ACC112 (cell line): Measurements from ENCODE around the gene LENG1.

Experiments
- H2AFZ ChIP-seq: fragments of 200-600 bp; sonication (generic); one replicate; pipeline ENCODE4 v1.6.0; 2017; ENCODE audit warnings: antibody characterized with exemption, low read length; ENCODE audit not compliant: unreplicated experiment
- H3K27ac ChIP-seq: fragments of 200-600 bp; sonication (generic); 2 replicates; pipeline ENCODE4 v1.5.1; 2014; ENCODE audit warnings: low read depth, mild to moderate bottlenecking, antibody characterized with exemption, low read length, moderate library complexity
- H3K27me3 ChIP-seq: fragments of 200-600 bp; sonication (generic); 2 replicates; pipeline ENCODE4 v1.6.1; 2014; ENCODE audit warnings: mild to moderate bottlenecking, antibody characterized with exemption, low read length, moderate library complexity, mixed read lengths; ENCODE audit not compliant: insufficient read depth
- H3K36me3 ChIP-seq: fragments of 200-600 bp; sonication (generic); 2 replicates; pipeline ENCODE4 v1.6.1; 2016; ENCODE audit warnings: mild to moderate bottlenecking, antibody characterized with exemption, low read length, moderate library complexity, mixed read lengths; ENCODE audit not compliant: insufficient read depth
- H3K4me1 ChIP-seq: fragments of 200-600 bp; sonication (generic); one replicate; pipeline ENCODE4 v1.6.1; 2016; ENCODE audit warnings: low read length, mixed read lengths; ENCODE audit not compliant: insufficient read depth, unreplicated experiment, control insufficient read depth
- H3K4me3 ChIP-seq: fragments of 200-600 bp; sonication (generic); 2 replicates; pipeline ENCODE4 v1.5.1; 2014; ENCODE audit warnings: mild to moderate bottlenecking, low read depth, low read length
- H3K79me2 ChIP-seq: fragments of 200-600 bp; sonication (generic); one replicate; pipeline ENCODE4 v1.6.0; 2016; ENCODE audit warnings: low read length; ENCODE audit not compliant: control insufficient read depth, unreplicated experiment, insufficient read depth

Gene LENG1

GRCh38 chr19:54162241-54162805, 2.8 kb upstream of the LENG1 start:
- peak overlapping the region; percentile 58; the same call in 1 of the 2 replicates for H3K4me3 ChIP-seq
- H3K4me1 ChIP-seq, result peaks cover 11% of the 10 kb centered on the region
- H3K36me3 ChIP-seq, result no peaks in the 10 kb centered on the region
- peaks cover 7% of the 10 kb centered on the region; the same call in 1 of the 2 replicates for H3K27me3 ChIP-seq
- H2AFZ ChIP-seq, result no peak overlapping the region
- no peak overlapping the region for H3K27ac ChIP-seq
- H3K79me2 ChIP-seq, result peaks cover 3% of the 10 kb centered on the region

- peaks cover 7% of the 10 kb centered on the region; the same call in 1 of the 2 replicates for H3K27me3 ChIP-seq
- H3K79me2 ChIP-seq, result peaks cover 3% of the 10 kb centered on the region
- no peaks in the 10 kb centered on the region for H3K36me3 ChIP-seq
- peak overlapping the region; percentile 78; the same call in 1 of the 2 replicates for H3K27ac ChIP-seq
- H3K4me3 ChIP-seq, result peak overlapping the region; percentile 86
- H3K4me1 ChIP-seq, result peaks cover 11% of the 10 kb centered on the region
- no peak overlapping the region for H2AFZ ChIP-seq
These were observed 1.3 kb upstream of the LENG1 start for GRCh38 chr19:54160854-54161253.

GRCh38 chr19:54160182-54160811, 776 bp upstream of the LENG1 start:
- Histone ChIP-seq H3K36me3 (no peaks in the 10 kb centered on the region), H3K4me1 (peaks cover 11% of the 10 kb centered on the region), H2AFZ (peak overlapping the region; percentile 74), H3K27me3 (peaks cover 7% of the 10 kb centered on the region; the same call in 1 of the 2 replicates), H3K79me2 (peaks cover 3% of the 10 kb centered on the region), H3K4me3 (peak overlapping the region; percentile 86), H3K27ac (peak overlapping the region; percentile 78)

- peak overlapping the region; percentile 51 for H2AFZ ChIP-seq
- H3K79me2 ChIP-seq, result peaks cover 3% of the 10 kb centered on the region
- peak overlapping the region; percentile 87 for H3K27ac ChIP-seq
These were observed 639 bp downstream of the LENG1 start for GRCh38 chr19:54158812-54159351.

DNA sequence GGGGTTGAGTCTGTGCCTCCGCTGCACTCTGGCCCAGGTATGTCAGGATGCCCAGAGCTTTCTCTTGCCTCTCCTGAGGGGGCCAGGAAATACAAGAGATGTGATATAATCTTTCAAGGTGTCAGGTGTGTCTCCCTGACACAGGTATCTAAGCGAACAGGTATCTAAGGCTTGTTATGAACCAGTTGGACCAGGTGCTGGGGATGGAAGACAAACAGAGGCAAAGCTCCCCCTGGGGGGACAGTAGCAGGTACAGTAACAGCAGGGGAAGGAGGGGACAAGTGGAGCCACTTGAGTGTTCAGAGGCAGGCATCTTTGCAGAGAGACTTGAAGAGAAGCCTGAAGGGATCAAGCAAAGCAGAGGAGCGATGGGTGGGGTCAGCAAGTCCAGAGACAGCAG, 2.6 kb downstream of the LENG1 start:
- peaks cover 11% of the 10 kb centered on the region for H3K4me1 ChIP-seq
- no peak overlapping the region for H3K4me3 ChIP-seq
- H3K27ac ChIP-seq, result no peak overlapping the region
- peaks cover 3% of the 10 kb centered on the region for H3K79me2 ChIP-seq
- H3K27me3 ChIP-seq, result no peaks in the 10 kb centered on the region
- no peak overlapping the region for H2AFZ ChIP-seq
- H3K36me3 ChIP-seq, result no peaks in the 10 kb centered on the region; the same call in 1 of the 2 replicates

More at GRCh38 chr19:54158812-54159351, 639 bp downstream of the LENG1 start:
- Histone ChIP-seq H3K4me3 (peak overlapping the region; percentile 97), H3K27me3 (no peaks in the 10 kb centered on the region), H3K36me3 (no peaks in the 10 kb centered on the region; the same call in 1 of the 2 replicates), H3K4me1 (peaks cover 11% of the 10 kb centered on the region)

DNA sequence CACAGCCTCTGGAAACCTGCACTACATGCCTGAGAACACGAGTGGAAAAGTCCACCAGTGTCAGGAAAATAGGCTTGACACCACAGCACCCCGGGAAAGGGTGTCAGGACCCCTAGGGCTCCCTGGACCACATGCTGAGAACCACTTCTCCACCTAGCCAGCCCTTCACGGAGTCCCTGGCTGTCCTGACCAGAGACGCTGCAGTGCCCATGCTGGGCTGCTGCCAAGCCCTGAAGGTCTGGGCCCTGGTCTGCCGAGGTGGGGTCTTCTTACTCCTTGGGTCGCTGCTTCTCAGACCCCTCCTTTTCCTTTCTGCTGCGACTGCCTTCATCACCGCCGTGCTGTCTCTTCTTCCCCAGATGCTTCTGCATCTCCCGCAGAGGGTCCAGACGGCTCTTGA, 3.0 kb downstream of the LENG1 start:
- H3K79me2 ChIP-seq, result peaks cover 3% of the 10 kb centered on the region
- H3K27me3 ChIP-seq, result no peaks in the 10 kb centered on the region
- peaks cover 11% of the 10 kb centered on the region for H3K4me1 ChIP-seq
- H3K36me3 ChIP-seq, result no peaks in the 10 kb centered on the region; the same call in 1 of the 2 replicates
- no peak overlapping the region for H2AFZ ChIP-seq
- H3K4me3 ChIP-seq, result no peak overlapping the region
- H3K27ac ChIP-seq, result no peak overlapping the region

DNA sequence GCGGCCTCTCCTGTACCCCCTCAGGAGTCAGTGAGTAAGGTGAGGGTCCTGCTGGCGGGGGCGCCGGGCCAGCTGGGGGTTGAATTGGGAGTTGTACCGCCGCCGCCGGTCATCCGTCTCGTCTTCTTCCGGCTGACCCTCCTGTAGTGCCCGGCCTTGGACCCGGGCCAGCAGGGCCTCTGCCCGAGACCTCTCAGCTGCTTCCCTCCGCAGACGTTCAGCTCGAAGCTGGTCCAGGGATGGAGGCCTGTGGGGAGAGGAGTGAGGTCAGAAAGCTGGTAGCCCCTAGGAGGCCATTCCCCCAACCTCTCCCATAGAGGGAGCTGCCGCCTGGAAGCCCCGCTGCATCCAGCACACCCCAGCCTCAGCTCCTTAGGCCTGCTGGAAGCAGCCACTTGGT, 3.8 kb downstream of the LENG1 start:
- peaks cover 3% of the 10 kb centered on the region for H3K79me2 ChIP-seq
- no peaks in the 10 kb centered on the region for H3K27me3 ChIP-seq
- no peaks in the 10 kb centered on the region; the same call in 1 of the 2 replicates for H3K36me3 ChIP-seq
- no peak overlapping the region for H2AFZ ChIP-seq
- peaks cover 7% of the 10 kb centered on the region for H3K4me1 ChIP-seq
- no peak overlapping the region for H3K27ac ChIP-seq
- no peak overlapping the region for H3K4me3 ChIP-seq

DNA sequence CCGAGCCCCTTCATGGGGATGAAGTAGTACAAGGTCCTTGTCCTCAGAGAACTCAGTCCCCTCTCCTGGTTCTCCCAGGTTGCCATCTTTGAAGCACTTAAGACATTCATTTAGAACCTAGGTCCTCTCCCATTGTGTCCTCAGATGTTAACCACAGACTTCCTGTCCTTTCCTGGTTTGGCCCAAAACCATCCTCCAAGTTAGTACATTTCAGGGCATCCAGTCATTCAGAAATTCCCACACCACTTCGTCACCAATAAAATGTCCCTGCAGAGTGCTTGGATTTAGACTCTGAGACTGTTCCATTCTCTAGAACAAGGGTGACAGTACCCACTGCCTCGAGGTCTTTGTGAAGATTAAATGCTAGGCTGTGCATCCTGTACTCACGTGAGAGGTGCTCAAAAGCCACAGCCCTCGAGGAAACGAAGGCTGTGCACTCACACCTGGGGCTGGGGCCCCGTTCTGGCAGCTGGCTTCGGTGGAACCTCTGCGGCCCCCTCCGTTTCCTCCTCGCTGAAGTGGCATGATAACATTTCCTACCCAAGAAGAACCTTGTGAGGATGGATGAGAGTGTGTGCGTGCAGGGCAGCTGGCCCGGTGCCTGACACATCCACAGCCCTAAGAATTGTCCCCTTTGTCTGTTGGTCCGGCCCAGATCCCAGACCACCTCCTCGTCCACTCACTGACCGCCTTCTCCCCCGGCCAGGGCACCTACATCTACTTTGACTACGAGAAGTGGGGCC, 4.7 kb downstream of the LENG1 start:
- Histone ChIP-seq H2AFZ (no peak overlapping the region), H3K4me3 (no peak overlapping the region), H3K36me3 (no peaks in the 10 kb centered on the region; the same call in 1 of the 2 replicates), H3K4me1 (peaks cover 5% of the 10 kb centered on the region), H3K79me2 (peaks cover 3% of the 10 kb centered on the region), H3K27ac (peak overlapping the region; percentile 29; the same call in 1 of the 2 replicates), H3K27me3 (no peaks in the 10 kb centered on the region)

GRCh38 chr19:54153731-54154326, 5.7 kb downstream of the LENG1 start:
- H2AFZ ChIP-seq, result no peak overlapping the region
- peak overlapping the region; percentile 47; the same call in 1 of the 2 replicates for H3K27ac ChIP-seq
- H3K36me3 ChIP-seq, result no peaks in the 10 kb centered on the region; the same call in 1 of the 2 replicates
- peaks cover 3% of the 10 kb centered on the region for H3K79me2 ChIP-seq
- no peaks in the 10 kb centered on the region for H3K27me3 ChIP-seq
- no peak overlapping the region for H3K4me3 ChIP-seq
- H3K4me1 ChIP-seq, result peaks cover 5% of the 10 kb centered on the region

DNA sequence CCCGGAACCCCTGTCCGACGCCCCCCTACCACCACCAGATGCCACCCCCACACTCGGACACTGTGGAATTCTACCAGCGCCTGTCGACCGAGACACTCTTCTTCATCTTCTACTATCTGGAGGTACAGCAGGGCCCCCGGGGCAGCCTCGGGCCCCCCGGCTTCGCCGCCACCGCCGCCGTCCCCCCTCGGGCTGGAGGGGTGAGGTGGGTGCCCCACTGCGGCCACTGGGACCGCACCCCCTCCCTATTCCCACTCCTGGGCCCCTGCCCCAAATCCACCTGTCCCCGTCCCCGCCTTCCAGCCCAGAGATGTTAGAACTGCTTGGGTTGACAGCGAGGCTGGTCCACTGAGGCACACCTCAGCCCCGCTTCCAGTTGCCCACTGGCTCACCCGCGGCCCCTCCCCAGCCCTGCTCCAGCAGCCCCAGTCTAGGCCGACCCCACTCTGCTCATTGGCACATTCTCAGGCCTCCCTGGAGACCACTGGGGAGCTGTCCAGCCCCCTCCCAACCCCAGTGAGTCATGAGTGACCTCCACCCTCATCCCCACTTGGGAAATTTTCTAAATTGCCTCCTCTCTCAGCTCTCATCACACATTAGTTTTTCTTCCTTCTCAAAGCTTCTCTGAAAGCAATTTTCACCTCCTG, 6.5 kb downstream of the LENG1 start:
- no peak overlapping the region for H3K4me3 ChIP-seq
- no peaks in the 10 kb centered on the region; the same call in 1 of the 2 replicates for H3K36me3 ChIP-seq
- H3K27me3 ChIP-seq, result no peaks in the 10 kb centered on the region
- no peaks in the 10 kb centered on the region for H3K79me2 ChIP-seq
- H3K27ac ChIP-seq, result peak overlapping the region; percentile 47; the same call in 1 of the 2 replicates
- H2AFZ ChIP-seq, result no peak overlapping the region
- no peaks in the 10 kb centered on the region for H3K4me1 ChIP-seq
